Activated CD8-positive, alpha-beta memory T cell treated with anti-CD3 and anti-CD28 coated beads, Interleukin-2, amount 50 U/mL, for 48 hours (primary cell): Measurements from ENCODE around the gene RBM42.
"Not testable (repeated sequence)": the region's sequence is repeated elsewhere in the genome, so short reads cannot be mapped to it uniquely, and the experiment has no call there.

Experiments
- DNase-seq: peaks from one replicate; pipeline ENCODE4 v3.0.0-alpha.2; 2020

RBM42 gene

GRCh38 chr19:35628565-35629331 is at the start of gene RBM42:
RBM42 (plus strand) TSS chr19:35629036; CDS start chr19:35629154, 118 bp downstream.
- DNase-seq: peak; percentile 100

GRCh38 chr19:35582760-35583159 is 46.1 kb upstream of the RBM42 start:
- DNase-seq: no peak

GRCh38 chr19:35585848-35586247 is 43.0 kb upstream of the RBM42 start, which contains the start of gene PMIS2:
PMIS2 (plus strand) TSS chr19:35586173; CDS start chr19:35586260, 87 bp downstream.
- DNase-seq: peak; percentile 58

- no peak for DNase-seq
These were observed 41.5 kb upstream of the RBM42 start for GRCh38 chr19:35587321-35587720.

- no peak for DNase-seq
These were observed 38.0 kb upstream of the RBM42 start for GRCh38 chr19:35590875-35591274.

GRCh38 chr19:35592226-35592625 is 36.6 kb upstream of the RBM42 start:
- no peak for DNase-seq

- not testable (repeated sequence) for DNase-seq
These were observed 33.8 kb upstream of the RBM42 start for GRCh38 chr19:35595026-35595425.

- DNase-seq: no peak
These were observed 32.9 kb upstream of the RBM42 start for GRCh38 chr19:35595928-35596327.

GRCh38 chr19:35596366-35596999 is 32.4 kb upstream of the RBM42 start:
- no peak for DNase-seq

- no peak for DNase-seq
These were observed 26.9 kb upstream of the RBM42 start for GRCh38 chr19:35601971-35602370.

- not testable (repeated sequence) for DNase-seq
These were observed 24.4 kb upstream of the RBM42 start for GRCh38 chr19:35604436-35604835.

GRCh38 chr19:35607170-35607569 is 21.7 kb upstream of the RBM42 start:
- not testable (repeated sequence) for DNase-seq

- no peak for DNase-seq
These were observed 21.2 kb upstream of the RBM42 start for GRCh38 chr19:35607661-35608060.

- DNase-seq: no peak
These were observed 20.6 kb upstream of the RBM42 start for GRCh38 chr19:35608251-35608650.

- DNase-seq: no peak
These were observed 18.9 kb upstream of the RBM42 start for GRCh38 chr19:35609851-35610353.

GRCh38 chr19:35612224-35612558 is 16.6 kb upstream of the RBM42 start:
- no peak for DNase-seq

- DNase-seq: peak; percentile 100
These were observed 16.1 kb upstream of the RBM42 start, which contains the start of gene HAUS5 for GRCh38 chr19:35612559-35613321. HAUS5 (plus strand) TSS chr19:35612735; CDS start chr19:35612795, 60 bp downstream.

- no peak for DNase-seq
These were observed 15.3 kb upstream of the RBM42 start for GRCh38 chr19:35613574-35613973.

- DNase-seq: no peak
These were observed 13.8 kb upstream of the RBM42 start for GRCh38 chr19:35615036-35615435.

- no peak for DNase-seq
These were observed 10.0 kb upstream of the RBM42 start for GRCh38 chr19:35618857-35619256.

GRCh38 chr19:35619290-35619923 is 9.4 kb upstream of the RBM42 start:
- no peak for DNase-seq

- DNase-seq: no peak
These were observed 8.8 kb upstream of the RBM42 start for GRCh38 chr19:35620001-35620400.

GRCh38 chr19:35621708-35622107 is 7.1 kb upstream of the RBM42 start:
- no peak for DNase-seq
